HL-60 (cell line): Measurements from ENCODE around the gene CBFA2T2.

Experiments used
- DNase-seq, 2 experiments: peaks; one replicate each; pipeline ENCODE4 v3.0.0-alpha.2; 2010 to 2020; ENCODE audit warnings: low read depth in 1 of 2, low spot score in 1 of 2
- H3K27ac ChIP-seq: fragments of 250-450 bp; sonication (Bioruptor Pico); replicated peaks from 2 replicates; pipeline ENCODE4 v1.5.1; 2020; ENCODE audit warnings: mild to moderate bottlenecking, moderate library complexity
- H3K27me3 ChIP-seq: fragments of 250-450 bp; sonication (Bioruptor Pico); 2 replicates; pipeline ENCODE4 v1.5.1; 2021; ENCODE audit warnings: mild to moderate bottlenecking, moderate library complexity; ENCODE audit not compliant: insufficient read depth, poor library complexity, severe bottlenecking
- H3K4me3 ChIP-seq: replicated peaks from 2 replicates; pipeline ENCODE4 v1.5.1; 2011; ENCODE audit warnings: mild to moderate bottlenecking, control low read depth, low read length; ENCODE audit not compliant: insufficient read depth
- CTCF ChIP-seq: IDR thresholded peaks from one replicate; pipeline ENCODE4 v1.5.1; 2011; ENCODE audit warnings: low read length, control low read depth, inconsistent platforms; ENCODE audit not compliant: insufficient read depth
- GABPA ChIP-seq: IDR thresholded peaks from 2 replicates; pipeline ENCODE4 v1.6.1; 2012; ENCODE audit warnings: low read depth
- POLR2AphosphoS5 ChIP-seq: IDR thresholded peaks from 2 replicates; pipeline ENCODE4 v1.6.1; 2012; ENCODE audit warnings: low read depth
- SPI1 ChIP-seq: IDR thresholded peaks from 2 replicates; pipeline ENCODE4 v1.6.1; 2012; ENCODE audit warnings: low read depth, mild to moderate bottlenecking, borderline replicate concordance
- TF ChIP-seq, protein P1 (sequence below): IDR thresholded peaks from 2 replicates; pipeline ENCODE4 v1.6.1; 2012; ENCODE audit warnings: low read depth; ENCODE audit not compliant: insufficient replicate concordance

CBFA2T2 gene

DNA sequence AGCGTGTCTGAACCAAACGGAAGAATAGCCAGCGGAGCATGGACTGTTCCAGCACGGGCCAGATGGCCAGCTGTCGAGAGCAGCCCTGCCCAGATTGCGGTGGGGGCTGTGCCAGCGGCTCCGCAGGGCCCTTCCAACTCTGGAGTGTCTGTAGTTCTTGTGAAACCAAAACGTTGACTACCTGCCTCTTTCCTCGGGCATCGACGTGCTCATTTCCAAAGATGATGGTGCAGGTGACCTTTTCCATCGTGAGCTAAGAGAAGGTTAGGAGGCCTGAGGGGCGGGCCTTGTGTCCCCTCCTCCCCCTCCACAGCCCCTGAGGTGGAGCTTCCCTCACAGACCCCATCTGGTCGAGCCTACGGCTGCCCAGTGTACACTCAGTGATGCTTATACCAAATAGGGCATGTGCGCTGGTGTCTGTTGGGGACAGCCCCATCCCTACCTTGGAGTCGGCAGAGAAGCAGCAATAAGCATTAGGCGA lies 159.3 kb downstream of the CBFA2T2 start:
- TF ChIP-seq POLR2AphosphoS5, result no peak
- TF ChIP-seq, protein P1, sequence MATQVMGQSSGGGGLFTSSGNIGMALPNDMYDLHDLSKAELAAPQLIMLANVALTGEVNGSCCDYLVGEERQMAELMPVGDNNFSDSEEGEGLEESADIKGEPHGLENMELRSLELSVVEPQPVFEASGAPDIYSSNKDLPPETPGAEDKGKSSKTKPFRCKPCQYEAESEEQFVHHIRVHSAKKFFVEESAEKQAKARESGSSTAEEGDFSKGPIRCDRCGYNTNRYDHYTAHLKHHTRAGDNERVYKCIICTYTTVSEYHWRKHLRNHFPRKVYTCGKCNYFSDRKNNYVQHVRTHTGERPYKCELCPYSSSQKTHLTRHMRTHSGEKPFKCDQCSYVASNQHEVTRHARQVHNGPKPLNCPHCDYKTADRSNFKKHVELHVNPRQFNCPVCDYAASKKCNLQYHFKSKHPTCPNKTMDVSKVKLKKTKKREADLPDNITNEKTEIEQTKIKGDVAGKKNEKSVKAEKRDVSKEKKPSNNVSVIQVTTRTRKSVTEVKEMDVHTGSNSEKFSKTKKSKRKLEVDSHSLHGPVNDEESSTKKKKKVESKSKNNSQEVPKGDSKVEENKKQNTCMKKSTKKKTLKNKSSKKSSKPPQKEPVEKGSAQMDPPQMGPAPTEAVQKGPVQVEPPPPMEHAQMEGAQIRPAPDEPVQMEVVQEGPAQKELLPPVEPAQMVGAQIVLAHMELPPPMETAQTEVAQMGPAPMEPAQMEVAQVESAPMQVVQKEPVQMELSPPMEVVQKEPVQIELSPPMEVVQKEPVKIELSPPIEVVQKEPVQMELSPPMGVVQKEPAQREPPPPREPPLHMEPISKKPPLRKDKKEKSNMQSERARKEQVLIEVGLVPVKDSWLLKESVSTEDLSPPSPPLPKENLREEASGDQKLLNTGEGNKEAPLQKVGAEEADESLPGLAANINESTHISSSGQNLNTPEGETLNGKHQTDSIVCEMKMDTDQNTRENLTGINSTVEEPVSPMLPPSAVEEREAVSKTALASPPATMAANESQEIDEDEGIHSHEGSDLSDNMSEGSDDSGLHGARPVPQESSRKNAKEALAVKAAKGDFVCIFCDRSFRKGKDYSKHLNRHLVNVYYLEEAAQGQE, result no peak
- TF ChIP-seq CTCF, result no peak
- TF ChIP-seq SPI1, result no peak
- TF ChIP-seq GABPA, result no peak
- Histone ChIP-seq H3K4me3 (no peak overlapping the region), H3K27ac (no peak overlapping the region), H3K27me3 (no peaks in the 10 kb centered on the region)
- no peak for DNase-seq

DNA sequence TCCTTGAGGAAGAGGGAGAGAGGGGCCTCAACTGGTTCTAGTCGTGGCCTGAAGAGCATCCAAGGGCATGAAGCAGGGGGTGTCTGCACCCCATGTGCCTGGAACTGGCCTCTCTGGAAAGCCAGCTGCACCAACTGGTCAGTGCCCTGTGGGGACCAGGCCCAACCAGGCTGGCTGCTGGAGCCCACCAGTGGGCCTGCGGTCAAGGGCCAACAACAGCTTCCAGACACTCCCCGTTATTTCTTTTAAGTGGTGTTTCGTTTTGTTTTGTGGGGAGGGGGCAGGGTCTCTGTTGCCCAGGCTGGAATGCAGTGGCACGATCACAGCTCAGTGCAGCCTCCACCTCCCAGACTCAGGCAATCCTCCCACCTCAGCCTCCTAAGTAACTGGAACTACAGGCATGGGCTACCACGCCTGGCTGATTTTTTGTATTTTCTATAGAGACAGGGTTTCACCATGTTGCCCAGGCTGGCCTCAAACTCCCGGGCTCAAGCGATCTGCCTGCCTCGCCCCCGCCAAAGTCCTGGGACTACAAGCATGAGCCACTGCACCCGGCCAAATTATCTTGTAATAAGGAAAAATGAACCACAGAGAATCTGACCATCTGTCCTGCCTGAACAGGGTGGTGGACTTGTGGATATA lies 160.3 kb downstream of the CBFA2T2 start:
- DNase-seq, result no peak
- Histone ChIP-seq H3K4me3 (no peak overlapping the region), H3K27me3 (no peaks in the 10 kb centered on the region), H3K27ac (no peak overlapping the region)
- TF ChIP-seq CTCF, result no peak
- no peak for TF ChIP-seq POLR2AphosphoS5
- no peak for TF ChIP-seq GABPA
- TF ChIP-seq, protein P1, result no peak
- no peak for TF ChIP-seq SPI1

GRCh38 chr20:33650753-33651561 lies 161.1 kb downstream of the CBFA2T2 start:
- no peak overlapping the region for H3K27ac ChIP-seq
- DNase-seq, result no peak
- no peaks in the 10 kb centered on the region for H3K27me3 ChIP-seq
- no peak overlapping the region for H3K4me3 ChIP-seq
- TF ChIP-seq, protein P1, result no peak
- TF ChIP-seq GABPA, result no peak
- TF ChIP-seq POLR2AphosphoS5, result no peak
